ENCODE results near the gene BMP15.
A peak's percentile ranks its signal among the peaks of the same experiment; 100 is the strongest.

Gene BMP15

GRCh38 chrX:50910685-50911176 is at the start of gene BMP15:
TSS of gene BMP15 (plus strand) at chrX:50910735. CDS start at chrX:50910784, 49 bp downstream.
- in situ Hi-C loops (cut with MboI; ENCODE audit: low pct_unique_long_range_greater_than_20kb, low sequenced_read_pairs): no loop called here
- DNase-seq: no peak

GRCh38 chrX:50863471-50863870 is 47.1 kb upstream of the BMP15 start:
- in situ Hi-C loops (cut with MboI; ENCODE audit: low pct_unique_long_range_greater_than_20kb, low sequenced_read_pairs): no loop called here
- no peak for DNase-seq

GRCh38 chrX:50865311-50865710 is 45.2 kb upstream of the BMP15 start:
- no peak for DNase-seq
- in situ Hi-C loops (cut with MboI; ENCODE audit: low pct_unique_long_range_greater_than_20kb, low sequenced_read_pairs): no loop called here

GRCh38 chrX:50871922-50872453 is 38.5 kb upstream of the BMP15 start:
- in situ Hi-C loops (cut with MboI; ENCODE audit: low pct_unique_long_range_greater_than_20kb, low sequenced_read_pairs): no loop called here

GRCh38 chrX:50874876-50875275 is 35.7 kb upstream of the BMP15 start:
- in situ Hi-C loops (cut with MboI; ENCODE audit: low pct_unique_long_range_greater_than_20kb, low sequenced_read_pairs): no loop called here
- no peak for DNase-seq

More at GRCh38 chrX:50871922-50872453, 38.5 kb upstream of the BMP15 start:
- no peak for DNase-seq

- no peak for DNase-seq
- in situ Hi-C loops (cut with MboI; ENCODE audit: low pct_unique_long_range_greater_than_20kb, low sequenced_read_pairs): no loop called here
Measured at GRCh38 chrX:50876551-50876950, 34.0 kb upstream of the BMP15 start.

GRCh38 chrX:50877310-50877709 is 33.2 kb upstream of the BMP15 start:
- in situ Hi-C loops (cut with MboI; ENCODE audit: low pct_unique_long_range_greater_than_20kb, low sequenced_read_pairs): no loop called here
- DNase-seq: no peak

- in situ Hi-C loops (cut with MboI; ENCODE audit: low pct_unique_long_range_greater_than_20kb, low sequenced_read_pairs): no loop called here
- no peak for DNase-seq
Measured at GRCh38 chrX:50881028-50881427, 29.5 kb upstream of the BMP15 start.

- in situ Hi-C loops (cut with MboI; ENCODE audit: low pct_unique_long_range_greater_than_20kb, low sequenced_read_pairs): no loop called here
- DNase-seq: no peak
Measured at GRCh38 chrX:50888884-50889283, 21.7 kb upstream of the BMP15 start.

GRCh38 chrX:50889582-50889981 is 21.0 kb upstream of the BMP15 start:
- in situ Hi-C loops (cut with MboI; ENCODE audit: low pct_unique_long_range_greater_than_20kb, low sequenced_read_pairs): no loop called here
- no peak for DNase-seq

- in situ Hi-C loops (cut with MboI; ENCODE audit: low pct_unique_long_range_greater_than_20kb, low sequenced_read_pairs): no loop called here
- DNase-seq: no peak
Measured at GRCh38 chrX:50893047-50893446, 17.5 kb upstream of the BMP15 start.

GRCh38 chrX:50893466-50893865 is 17.1 kb upstream of the BMP15 start:
- DNase-seq: no peak
- in situ Hi-C loops (cut with MboI; ENCODE audit: low pct_unique_long_range_greater_than_20kb, low sequenced_read_pairs): no loop called here

- in situ Hi-C loops (cut with MboI; ENCODE audit: low pct_unique_long_range_greater_than_20kb, low sequenced_read_pairs): no loop called here
- DNase-seq: peak; percentile 12
Measured at GRCh38 chrX:50905334-50905733, 5.2 kb upstream of the BMP15 start.

- DNase-seq: no peak
- in situ Hi-C loops (cut with MboI; ENCODE audit: low pct_unique_long_range_greater_than_20kb, low sequenced_read_pairs): no loop called here
Measured at GRCh38 chrX:50913520-50913919, 3.0 kb downstream of the BMP15 start.

- DNase-seq: peak; percentile 28
- in situ Hi-C loops (cut with MboI; ENCODE audit: low pct_unique_long_range_greater_than_20kb, low sequenced_read_pairs): no loop called here
Measured at GRCh38 chrX:50920132-50920531, 9.6 kb downstream of the BMP15 start.

GRCh38 chrX:50927127-50927526 is 16.6 kb downstream of the BMP15 start:
- no peak for DNase-seq
- in situ Hi-C loops (cut with MboI; ENCODE audit: low pct_unique_long_range_greater_than_20kb, low sequenced_read_pairs): no loop called here

- in situ Hi-C loops (cut with MboI; ENCODE audit: low pct_unique_long_range_greater_than_20kb, low sequenced_read_pairs): no loop called here
- peak; percentile 8 for DNase-seq
Measured at GRCh38 chrX:50941638-50942037, 31.1 kb downstream of the BMP15 start.

- no peak for DNase-seq
- in situ Hi-C loops (cut with MboI; ENCODE audit: low pct_unique_long_range_greater_than_20kb, low sequenced_read_pairs): no loop called here
Measured at GRCh38 chrX:50942471-50942870, 31.9 kb downstream of the BMP15 start.

GRCh38 chrX:50952406-50952805 is 41.9 kb downstream of the BMP15 start:
- in situ Hi-C loops (cut with MboI; ENCODE audit: low pct_unique_long_range_greater_than_20kb, low sequenced_read_pairs): no loop called here
- DNase-seq: no peak

- DNase-seq: no peak
- in situ Hi-C loops (cut with MboI; ENCODE audit: low pct_unique_long_range_greater_than_20kb, low sequenced_read_pairs): no loop called here
Measured at GRCh38 chrX:50953832-50954231, 43.3 kb downstream of the BMP15 start.

GRCh38 chrX:50962156-50962555 is 51.6 kb downstream of the BMP15 start:
- no peak for DNase-seq
- in situ Hi-C loops (cut with MboI; ENCODE audit: low pct_unique_long_range_greater_than_20kb, low sequenced_read_pairs): no loop called here
